H9 (cell line): ENCODE results near the gene SH3BP2. TPM values are rescaled to one million over a fixed set of nuclear protein-coding genes. Genes with fewer than 3 reads are reported as not detected.

ENCODE experiments used
- DNase-seq: peaks from one replicate; pipeline ENCODE4 v3.0.0-alpha.2; 2017
- H2AFZ ChIP-seq: one replicate; pipeline ENCODE4 v1.6.1; 2013; ENCODE audit warnings: mild to moderate bottlenecking, low read length, control low read depth, moderate library complexity
- H2AK5ac ChIP-seq: 2 replicates; pipeline ENCODE4 v1.6.1; 2013; ENCODE audit warnings: low read length, control low read depth, mixed read lengths; ENCODE audit not compliant: insufficient read length
- H2BK120ac ChIP-seq: one replicate; pipeline ENCODE4 v1.6.1; 2013; ENCODE audit warnings: low read depth, mild to moderate bottlenecking, low read length, control low read depth, inconsistent platforms; ENCODE audit not compliant: poor library complexity, severe bottlenecking
- H2BK12ac ChIP-seq: 2 replicates; pipeline ENCODE4 v1.6.1; 2013; ENCODE audit warnings: low read length, control low read depth, mixed read lengths, low read depth; ENCODE audit not compliant: insufficient read length
- H2BK15ac ChIP-seq: 2 replicates; pipeline ENCODE4 v1.6.1; 2013; ENCODE audit warnings: low read depth, low read length, control low read depth
- H2BK20ac ChIP-seq: one replicate; pipeline ENCODE4 v1.6.1; 2013; ENCODE audit warnings: low read depth, mild to moderate bottlenecking, low read length, control low read depth, inconsistent platforms; ENCODE audit not compliant: poor library complexity, severe bottlenecking
- H2BK5ac ChIP-seq: 2 replicates; pipeline ENCODE4 v1.6.1; 2013; ENCODE audit warnings: low read length, control low read depth, mixed read lengths; ENCODE audit not compliant: insufficient read length
- H3K14ac ChIP-seq: 2 replicates; pipeline ENCODE4 v1.6.1; 2013; ENCODE audit warnings: low read length, control low read depth; ENCODE audit not compliant: insufficient read depth
- H3K18ac ChIP-seq: 2 replicates; pipeline ENCODE4 v1.6.1; 2013; ENCODE audit warnings: low read depth, mild to moderate bottlenecking, mixed read lengths, low read length, control low read depth; ENCODE audit not compliant: insufficient read length
- H3K23ac ChIP-seq: 2 replicates; pipeline ENCODE4 v1.6.1; 2013; ENCODE audit warnings: low read length, control low read depth, mixed read lengths, low read depth; ENCODE audit not compliant: insufficient read length
- H3K23me2 ChIP-seq: 2 replicates; pipeline ENCODE4 v1.6.1; 2013; ENCODE audit warnings: low read depth, mild to moderate bottlenecking, mixed read lengths, low read length, control low read depth; ENCODE audit not compliant: insufficient read length, poor library complexity, severe bottlenecking
- H3K27ac ChIP-seq: 2 replicates; pipeline ENCODE4 v1.5.1; 2013; ENCODE audit warnings: low read length, control low read depth, mixed read lengths, low read depth; ENCODE audit not compliant: insufficient read length
- H3K27me3 ChIP-seq: 2 replicates; pipeline ENCODE4 v1.6.1; 2013; ENCODE audit warnings: low read length, control low read depth, inconsistent platforms; ENCODE audit not compliant: insufficient read depth
- H3K4ac ChIP-seq: 2 replicates; pipeline ENCODE4 v1.6.1; 2013; ENCODE audit warnings: low read depth, mild to moderate bottlenecking, control low read depth, inconsistent platforms, low read length, moderate library complexity
- H3K4me1 ChIP-seq: 2 replicates; pipeline ENCODE4 v1.6.1; 2013; ENCODE audit warnings: low read length, control low read depth, inconsistent platforms; ENCODE audit not compliant: insufficient read depth
- H3K4me2 ChIP-seq: 2 replicates; pipeline ENCODE4 v1.6.1; 2013; ENCODE audit warnings: low read length, control low read depth, mixed read lengths; ENCODE audit not compliant: insufficient read length, insufficient read depth
- H3K56ac ChIP-seq: 2 replicates; pipeline ENCODE4 v1.6.1; 2013; ENCODE audit warnings: low read depth, mild to moderate bottlenecking, mixed read lengths, low read length, control low read depth; ENCODE audit not compliant: insufficient read length
- H3K79me1 ChIP-seq: 2 replicates; pipeline ENCODE4 v1.6.1; 2013; ENCODE audit warnings: low read depth, mild to moderate bottlenecking, moderate library complexity, low read length, control low read depth, inconsistent platforms; ENCODE audit not compliant: insufficient read depth, poor library complexity, severe bottlenecking
- H3K79me2 ChIP-seq: 2 replicates; pipeline ENCODE4 v1.6.1; 2013; ENCODE audit warnings: low read length, control low read depth, inconsistent platforms; ENCODE audit not compliant: insufficient read depth
- H3K9ac ChIP-seq: 2 replicates; pipeline ENCODE4 v1.6.1; 2013; ENCODE audit warnings: low read length, control low read depth, mixed read lengths; ENCODE audit not compliant: insufficient read length; ENCODE audit errors: extremely low read depth
- H3K9me3 ChIP-seq: one replicate; pipeline ENCODE4 v1.6.1; 2013; ENCODE audit warnings: low read depth, low read length, inconsistent platforms; ENCODE audit not compliant: control insufficient read depth
- H3T11ph ChIP-seq: one replicate; pipeline ENCODE4 v1.6.1; 2013; ENCODE audit warnings: mild to moderate bottlenecking, low read length, control low read depth, inconsistent platforms
- H4K20me1 ChIP-seq: one replicate; pipeline ENCODE4 v1.6.1; 2013; ENCODE audit not compliant: control insufficient read depth, insufficient read length, insufficient read depth
- H4K5ac ChIP-seq: 2 replicates; pipeline ENCODE4 v1.6.1; 2013; ENCODE audit warnings: low read depth, mild to moderate bottlenecking, mixed read lengths, low read length, control low read depth; ENCODE audit not compliant: insufficient read length
- H4K8ac ChIP-seq: replicated peaks from 2 replicates; pipeline ENCODE4 v1.6.1; 2013; ENCODE audit warnings: low read length, control low read depth, mixed read lengths, low read depth; ENCODE audit not compliant: insufficient read length
- H4K91ac ChIP-seq: 2 replicates; pipeline ENCODE4 v1.6.1; 2013; ENCODE audit warnings: low read depth, mild to moderate bottlenecking, moderate library complexity, mixed read lengths, low read length, control low read depth; ENCODE audit not compliant: insufficient read length
- H3K27ac Mint-ChIP-seq, 3 experiments: 2 replicates in 2 of 3; 3 replicates in 1 of 3; pipeline ENCODE4 v1.8.0; 2020 to 2021; ENCODE audit warnings: mixed read lengths in 3 of 3, mild to moderate bottlenecking in 1 of 3, moderate library complexity in 1 of 3
- H3K27me3 Mint-ChIP-seq: 2 replicates; pipeline ENCODE4 v1.8.0; 2021; ENCODE audit warnings: low read depth, mild to moderate bottlenecking, moderate library complexity, mixed read lengths
- H3K36me3 Mint-ChIP-seq, 3 experiments: 2 replicates in 2 of 3; 3 replicates in 1 of 3; pipeline ENCODE4 v1.8.0; 2020 to 2021; ENCODE audit warnings: low read depth in 3 of 3, mixed read lengths in 3 of 3; ENCODE audit not compliant: insufficient read depth in 1 of 3
- H3K4me1 Mint-ChIP-seq, 2 experiments: 2 replicates each; pipeline ENCODE4 v1.8.0; 2020; ENCODE audit warnings: mixed read lengths in 2 of 2
- H3K4me3 Mint-ChIP-seq, 2 experiments: 2 replicates in 1 of 2; 3 replicates in 1 of 2; pipeline ENCODE4 v1.8.0; 2020 to 2021; ENCODE audit warnings: mild to moderate bottlenecking in 2 of 2, mixed read lengths in 2 of 2, moderate library complexity in 1 of 2
- H3K9me3 Mint-ChIP-seq, 2 experiments: 2 replicates in 1 of 2; 3 replicates in 1 of 2; pipeline ENCODE4 v1.8.0; 2020; ENCODE audit warnings: mild to moderate bottlenecking in 2 of 2, mixed read lengths in 2 of 2, moderate library complexity in 1 of 2
- CTCF ChIP-seq: fragments of 200-600 bp; sonication (generic); conservative IDR thresholded peaks from 3 replicates; pipeline ENCODE4 v1.8.0; 2021; ENCODE audit warnings: antibody characterized with exemption, mild to moderate bottlenecking
- WGBS: extraction: QIAGEN DNeasy Blood & Tissue Kit; methylation state at CpG from one replicate; pipeline ENCODE4 v1.1.7; 2013; ENCODE audit warnings: missing lambda C conversion rate, low lambda C conversion rate, mixed read lengths; ENCODE audit not compliant: insufficient read length; ENCODE audit errors: extremely low coverage; 5-methylcytosine and 5-hydroxymethylcytosine counted together
- total RNA-seq: library from RNA; stranded (reverse); gene quantifications from 2 replicates; pipeline ENCODE4 v1.2.1, GENCODE V29; 2021

Gene SH3BP2
- total RNA-seq, 1 experiment from 2014 or later = 37.6 TPM

DNA sequence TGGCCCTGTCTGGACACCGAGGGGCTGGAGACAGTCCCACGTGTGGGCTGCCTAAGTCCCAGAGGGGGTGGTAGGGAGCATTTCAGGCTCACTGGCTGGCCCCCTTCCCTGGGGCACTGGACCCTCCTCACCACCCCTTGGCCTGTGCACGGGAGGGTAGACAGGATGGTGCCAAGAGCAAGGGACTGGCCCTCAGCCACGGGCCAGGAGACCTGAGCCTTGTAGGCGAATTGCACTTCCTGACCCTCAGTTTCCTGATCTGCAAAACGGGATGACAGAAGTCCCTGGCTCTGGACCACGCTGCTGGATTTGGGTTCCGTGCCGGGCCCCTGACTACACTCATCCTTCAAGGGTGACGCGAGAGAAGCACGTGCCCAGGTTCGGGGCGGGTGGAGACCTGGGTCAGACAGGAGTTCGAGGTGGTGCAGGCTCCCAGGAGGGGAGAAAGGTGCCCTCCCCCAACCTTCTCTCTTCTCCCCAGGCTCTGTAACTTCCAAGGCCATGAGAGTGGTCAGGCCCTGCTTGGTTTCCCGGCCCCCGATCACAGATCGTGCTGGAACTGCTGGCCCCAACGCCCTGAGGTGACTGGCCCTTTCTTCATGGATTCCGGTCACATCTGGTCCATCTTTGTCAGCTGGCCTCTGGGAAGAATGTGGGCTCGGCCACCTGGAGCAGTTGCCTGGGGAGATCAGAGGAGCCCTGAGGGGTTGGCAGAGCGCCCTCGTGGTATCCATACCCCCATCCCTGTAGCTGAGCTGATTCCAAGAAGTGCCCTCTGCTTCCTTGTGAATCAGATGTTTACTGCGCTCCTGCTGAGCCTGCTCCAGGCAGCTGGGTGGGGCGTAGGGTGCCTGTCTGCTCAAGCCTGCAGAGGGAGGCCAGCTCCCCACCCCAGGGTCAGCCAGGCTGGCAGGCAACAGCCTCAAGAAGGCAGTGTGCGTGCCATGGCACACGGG, 3.3 kb downstream of the SH3BP2 start:
- no peak overlapping the region for H3K4me3 Mint-ChIP-seq
- peaks cover 24% of the 10 kb centered on the region for H3K27me3 Mint-ChIP-seq
- H3K4me1 Mint-ChIP-seq = peaks cover 11 to 33% of the 10 kb centered on the region in 2 experiments
- no peaks in the 10 kb centered on the region for H3K27me3 ChIP-seq
- H2AK5ac ChIP-seq = no peak overlapping the region
- H2BK120ac ChIP-seq = no peak overlapping the region
- H2AFZ ChIP-seq = no peak overlapping the region
- WGBS = no CpG with 5 or more reads among the region's 27 CpGs
- no peak overlapping the region for H4K5ac ChIP-seq
- no peak overlapping the region for H3T11ph ChIP-seq
- H3K79me2 ChIP-seq = no peaks in the 10 kb centered on the region
- no peaks in the 10 kb centered on the region for H3K4me1 ChIP-seq
- H2BK12ac ChIP-seq = no peak overlapping the region
- TF ChIP-seq CTCF = no peak
- no peak for DNase-seq
- no peak overlapping the region for H2BK20ac ChIP-seq
- H3K27ac ChIP-seq = no peak overlapping the region
- H2BK15ac ChIP-seq = no peak overlapping the region
- no peaks in the 10 kb centered on the region for H3K79me1 ChIP-seq
- no peak overlapping the region for H3K9ac ChIP-seq
- H3K23me2 ChIP-seq = no peaks in the 10 kb centered on the region
- H3K18ac ChIP-seq = no peak overlapping the region
- H3K14ac ChIP-seq = peak overlapping the region; percentile 17; the same call in 1 of the 2 replicates
- no peaks in the 10 kb centered on the region for H3K9me3 ChIP-seq
- no peak overlapping the region for H3K56ac ChIP-seq
- no peak overlapping the region for H4K8ac ChIP-seq
- no peaks in the 10 kb centered on the region for H3K36me3 Mint-ChIP-seq
- H4K20me1 ChIP-seq = peaks cover 3% of the 10 kb centered on the region
- H3K4me2 ChIP-seq = no peak overlapping the region
- H4K91ac ChIP-seq = no peak overlapping the region
- no peak overlapping the region for H3K27ac Mint-ChIP-seq
- no peak overlapping the region for H2BK5ac ChIP-seq
- no peak overlapping the region for H3K4ac ChIP-seq
- H3K23ac ChIP-seq = no peak overlapping the region
- no peaks in the 10 kb centered on the region for H3K9me3 Mint-ChIP-seq
